ENCODE data around the gene S100A10.

DNA sequence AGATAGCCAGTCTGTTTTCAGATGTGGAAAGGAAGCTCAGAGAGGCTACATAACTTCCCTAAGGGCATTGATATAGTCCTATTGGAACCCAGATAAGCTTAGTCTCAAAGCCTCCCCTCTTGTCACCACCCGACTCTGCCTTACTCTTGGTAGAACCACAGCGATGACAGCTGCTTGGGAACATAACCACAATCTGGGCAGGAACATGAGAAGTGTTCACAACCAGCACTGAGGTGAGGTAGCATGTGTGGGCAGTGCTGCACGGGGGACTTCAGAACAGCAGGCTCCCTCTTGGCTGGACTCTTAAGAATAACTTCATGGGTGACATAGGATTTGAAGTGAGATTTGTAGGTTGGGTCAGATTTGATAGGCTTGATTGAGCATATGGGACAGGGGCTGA is 9.3 kb upstream of the S100A10 start:
- TF ChIP-seq, protein P1, sequence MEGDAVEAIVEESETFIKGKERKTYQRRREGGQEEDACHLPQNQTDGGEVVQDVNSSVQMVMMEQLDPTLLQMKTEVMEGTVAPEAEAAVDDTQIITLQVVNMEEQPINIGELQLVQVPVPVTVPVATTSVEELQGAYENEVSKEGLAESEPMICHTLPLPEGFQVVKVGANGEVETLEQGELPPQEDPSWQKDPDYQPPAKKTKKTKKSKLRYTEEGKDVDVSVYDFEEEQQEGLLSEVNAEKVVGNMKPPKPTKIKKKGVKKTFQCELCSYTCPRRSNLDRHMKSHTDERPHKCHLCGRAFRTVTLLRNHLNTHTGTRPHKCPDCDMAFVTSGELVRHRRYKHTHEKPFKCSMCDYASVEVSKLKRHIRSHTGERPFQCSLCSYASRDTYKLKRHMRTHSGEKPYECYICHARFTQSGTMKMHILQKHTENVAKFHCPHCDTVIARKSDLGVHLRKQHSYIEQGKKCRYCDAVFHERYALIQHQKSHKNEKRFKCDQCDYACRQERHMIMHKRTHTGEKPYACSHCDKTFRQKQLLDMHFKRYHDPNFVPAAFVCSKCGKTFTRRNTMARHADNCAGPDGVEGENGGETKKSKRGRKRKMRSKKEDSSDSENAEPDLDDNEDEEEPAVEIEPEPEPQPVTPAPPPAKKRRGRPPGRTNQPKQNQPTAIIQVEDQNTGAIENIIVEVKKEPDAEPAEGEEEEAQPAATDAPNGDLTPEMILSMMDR (IDR thresholded peaks at IDR 0.05) = no peak
- TF ChIP-seq ZFX (IDR thresholded peaks at IDR 0.05; ENCODE audit: borderline replicate concordance) = no peak
